ENCODE results near the gene TNFRSF13B.

DNA sequence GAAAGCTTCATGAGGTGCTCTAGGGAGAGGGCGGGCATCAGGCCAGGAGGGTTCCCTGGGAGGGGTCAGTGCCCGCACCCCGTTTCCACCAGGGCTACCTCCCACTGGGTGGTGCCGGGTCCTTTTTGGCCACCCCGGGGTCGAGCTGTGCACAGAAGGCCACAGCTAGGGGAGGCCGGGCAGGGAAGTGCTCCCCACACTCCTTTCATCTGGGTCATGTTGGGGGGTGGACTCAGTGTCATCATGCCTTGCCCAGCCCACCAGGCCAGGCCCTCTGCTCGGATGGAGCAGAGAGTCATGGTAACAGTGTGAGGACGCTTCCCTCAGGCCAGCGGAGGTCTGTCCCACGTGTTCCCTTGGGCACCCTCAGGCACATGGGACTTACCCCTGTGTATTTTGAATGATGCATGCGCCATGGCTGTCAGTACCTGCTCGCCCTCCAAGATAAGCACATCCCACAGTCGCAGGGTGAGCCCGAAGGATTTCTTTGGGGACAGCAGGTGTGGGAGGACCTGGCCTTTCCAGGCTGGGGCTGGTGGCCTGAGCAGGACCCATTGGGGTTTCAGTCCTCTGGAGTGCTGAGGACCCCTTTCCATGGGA, 46.4 kb downstream of the TNFRSF13B start:
- TF ChIP-seq EZH2 (IDR thresholded peaks at IDR 0.05; ENCODE audit: low read depth), result no peak
- TF ChIP-seq, protein P1, sequence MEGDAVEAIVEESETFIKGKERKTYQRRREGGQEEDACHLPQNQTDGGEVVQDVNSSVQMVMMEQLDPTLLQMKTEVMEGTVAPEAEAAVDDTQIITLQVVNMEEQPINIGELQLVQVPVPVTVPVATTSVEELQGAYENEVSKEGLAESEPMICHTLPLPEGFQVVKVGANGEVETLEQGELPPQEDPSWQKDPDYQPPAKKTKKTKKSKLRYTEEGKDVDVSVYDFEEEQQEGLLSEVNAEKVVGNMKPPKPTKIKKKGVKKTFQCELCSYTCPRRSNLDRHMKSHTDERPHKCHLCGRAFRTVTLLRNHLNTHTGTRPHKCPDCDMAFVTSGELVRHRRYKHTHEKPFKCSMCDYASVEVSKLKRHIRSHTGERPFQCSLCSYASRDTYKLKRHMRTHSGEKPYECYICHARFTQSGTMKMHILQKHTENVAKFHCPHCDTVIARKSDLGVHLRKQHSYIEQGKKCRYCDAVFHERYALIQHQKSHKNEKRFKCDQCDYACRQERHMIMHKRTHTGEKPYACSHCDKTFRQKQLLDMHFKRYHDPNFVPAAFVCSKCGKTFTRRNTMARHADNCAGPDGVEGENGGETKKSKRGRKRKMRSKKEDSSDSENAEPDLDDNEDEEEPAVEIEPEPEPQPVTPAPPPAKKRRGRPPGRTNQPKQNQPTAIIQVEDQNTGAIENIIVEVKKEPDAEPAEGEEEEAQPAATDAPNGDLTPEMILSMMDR (conservative IDR thresholded peaks at IDR 0.05), result no peak
